Skeletal muscle satellite cell (primary cell): ENCODE data around the gene TRHDE.

Experiments
- H3K27me3 ChIP-seq: 2 replicates; pipeline ENCODE4 v1.7.0; 2013; ENCODE audit warnings: low read length; ENCODE audit not compliant: control insufficient read depth, insufficient read depth
- H3K36me3 ChIP-seq: 2 replicates; pipeline ENCODE4 v1.7.0; 2013; ENCODE audit warnings: mild to moderate bottlenecking, control low read depth, low read length; ENCODE audit not compliant: insufficient read depth
- H3K4me1 ChIP-seq: 2 replicates; pipeline ENCODE4 v1.7.0; 2013; ENCODE audit warnings: low read length; ENCODE audit not compliant: control insufficient read depth, insufficient read depth
- H3K4me2 ChIP-seq: 2 replicates; pipeline ENCODE4 v1.7.0; 2013; ENCODE audit warnings: mild to moderate bottlenecking, low read length
- H3K4me3 ChIP-seq: 2 replicates; pipeline ENCODE4 v1.7.0; 2013; ENCODE audit warnings: low read length
- H3K9ac ChIP-seq: 2 replicates; pipeline ENCODE4 v1.7.0; 2013; ENCODE audit warnings: mild to moderate bottlenecking, low read depth, low read length, moderate library complexity
- H3K9me3 ChIP-seq: replicated peaks from 2 replicates; pipeline ENCODE4 v1.7.0; 2013; ENCODE audit warnings: mild to moderate bottlenecking, control low read depth, low read length

TRHDE gene

DNA sequence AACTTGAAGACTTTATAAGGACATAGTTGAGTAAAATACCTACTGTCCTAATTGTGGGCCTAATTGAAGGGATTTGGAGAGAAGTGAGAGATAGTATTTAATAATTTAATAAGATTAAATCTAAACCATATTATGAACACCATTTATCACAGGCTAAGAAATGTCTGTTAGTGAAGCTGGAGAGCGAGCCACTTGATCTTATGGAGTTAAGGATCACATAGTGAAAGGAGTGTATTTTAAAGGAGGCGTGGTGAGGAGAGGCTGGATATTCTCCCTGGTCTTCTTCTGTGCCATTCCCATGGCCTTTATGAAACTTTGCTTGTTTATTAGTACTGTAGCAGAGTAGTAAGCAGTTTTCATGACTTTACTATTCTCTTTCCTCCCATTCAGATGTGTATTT, 172.4 kb downstream of the TRHDE start:
- Histone ChIP-seq H3K4me3 (no peak overlapping the region), H3K27me3 (no peaks in the 10 kb centered on the region), H3K9ac (no peak overlapping the region), H3K4me1 (no peaks in the 10 kb centered on the region), H3K4me2 (no peak overlapping the region), H3K36me3 (no peaks in the 10 kb centered on the region), H3K9me3 (no peaks in the 10 kb centered on the region)

- H3K9me3 ChIP-seq, result no peaks in the 10 kb centered on the region
- H3K4me2 ChIP-seq, result no peak overlapping the region
- no peak overlapping the region for H3K9ac ChIP-seq
- H3K4me1 ChIP-seq, result no peaks in the 10 kb centered on the region
- no peaks in the 10 kb centered on the region for H3K36me3 ChIP-seq
- no peak overlapping the region for H3K4me3 ChIP-seq
- H3K27me3 ChIP-seq, result no peaks in the 10 kb centered on the region
These were observed 175.9 kb downstream of the TRHDE start for GRCh38 chr12:72448089-72448488.

DNA sequence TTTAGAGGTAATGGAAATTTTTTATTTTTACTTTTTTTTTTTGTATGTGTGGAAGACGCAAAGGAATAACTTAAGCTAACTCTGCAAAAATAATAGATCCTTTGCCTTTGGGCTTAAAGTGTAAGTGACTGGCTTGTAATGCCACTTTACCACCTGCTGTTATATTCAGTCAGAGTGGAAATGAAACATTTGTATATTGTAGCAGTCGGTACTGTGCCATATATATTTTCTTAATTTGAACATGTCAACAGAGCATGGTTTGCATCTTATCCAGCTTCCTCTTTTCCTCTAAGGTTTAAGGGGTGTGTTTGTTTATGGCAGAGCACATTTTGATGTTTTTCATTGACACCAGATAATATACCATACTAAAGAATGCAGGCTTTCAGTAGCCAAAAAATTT, 176.6 kb downstream of the TRHDE start:
- Histone ChIP-seq H3K36me3 (no peaks in the 10 kb centered on the region), H3K27me3 (no peaks in the 10 kb centered on the region), H3K4me2 (no peak overlapping the region), H3K9me3 (no peaks in the 10 kb centered on the region), H3K4me1 (no peaks in the 10 kb centered on the region), H3K4me3 (no peak overlapping the region), H3K9ac (no peak overlapping the region)

DNA sequence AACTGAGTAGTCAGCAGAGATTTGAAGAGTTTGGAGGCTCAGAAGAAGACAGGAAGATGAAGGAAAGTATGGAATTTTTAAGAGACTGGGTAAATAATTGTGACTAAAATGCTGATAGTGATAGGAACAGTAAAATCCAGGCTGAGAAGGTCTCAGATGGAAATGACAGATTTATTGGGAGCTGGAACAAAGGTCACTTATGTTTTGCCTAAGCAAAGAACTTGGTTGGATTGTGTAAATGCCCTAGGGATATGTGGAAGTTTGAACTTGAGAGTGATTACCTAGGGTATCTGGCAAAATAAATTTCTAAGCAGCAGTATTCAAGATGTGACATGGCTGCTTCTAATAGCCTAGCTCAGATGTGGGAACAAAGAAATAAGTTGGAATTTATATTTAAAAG, 180.9 kb downstream of the TRHDE start:
- H3K4me2 ChIP-seq, result no peak overlapping the region
- H3K9ac ChIP-seq, result no peak overlapping the region
- H3K4me3 ChIP-seq, result no peak overlapping the region
- no peaks in the 10 kb centered on the region for H3K36me3 ChIP-seq
- H3K27me3 ChIP-seq, result no peaks in the 10 kb centered on the region
- no peaks in the 10 kb centered on the region for H3K4me1 ChIP-seq
- H3K9me3 ChIP-seq, result no peaks in the 10 kb centered on the region

DNA sequence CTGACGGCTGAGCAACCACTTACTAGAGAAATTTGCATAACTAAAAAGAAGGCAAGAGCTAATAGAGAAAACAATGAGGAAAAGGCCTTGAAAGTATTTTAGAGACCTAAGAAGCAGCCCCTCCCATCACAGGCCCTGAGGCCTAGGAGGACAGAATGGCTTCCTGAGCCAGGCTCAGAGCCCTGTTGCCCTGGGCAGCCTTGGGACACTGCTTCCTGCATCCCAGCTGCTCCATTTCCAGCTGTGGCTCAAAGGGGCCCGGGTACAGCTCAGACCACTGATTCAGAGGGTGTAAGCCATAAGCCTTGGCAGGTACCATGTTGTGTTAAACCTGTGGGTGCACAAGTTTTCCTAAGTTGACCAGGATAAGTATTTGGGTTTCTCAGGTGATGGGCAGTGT, 181.4 kb downstream of the TRHDE start:
- H3K27me3 ChIP-seq, result no peaks in the 10 kb centered on the region
- no peak overlapping the region for H3K9ac ChIP-seq

DNA sequence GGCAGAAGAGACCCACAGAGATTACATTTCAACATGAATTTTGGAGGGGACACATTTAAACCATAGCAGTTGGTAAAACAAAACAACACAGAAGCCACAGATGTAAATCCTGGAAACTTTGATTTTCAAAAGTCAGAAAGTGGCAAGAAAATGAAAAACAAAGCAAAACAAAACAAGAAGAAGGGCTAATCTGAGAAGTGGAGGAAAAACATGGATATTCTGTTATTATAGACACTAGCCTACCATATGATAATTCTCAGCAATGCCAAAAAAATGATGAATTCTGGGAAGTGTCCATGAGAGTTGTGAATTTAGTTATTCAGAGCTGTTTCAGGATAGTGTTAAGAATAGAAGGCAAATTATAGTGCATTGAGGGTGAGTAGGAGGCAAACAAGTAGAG, 192.3 kb downstream of the TRHDE start:
- Histone ChIP-seq H3K27me3 (no peaks in the 10 kb centered on the region), H3K9me3 (no peaks in the 10 kb centered on the region), H3K4me1 (no peaks in the 10 kb centered on the region), H3K4me2 (no peak overlapping the region), H3K9ac (no peak overlapping the region), H3K4me3 (no peak overlapping the region), H3K36me3 (no peaks in the 10 kb centered on the region)

More for the DNA sequence above, 181.4 kb downstream of the TRHDE start:
- H3K36me3 ChIP-seq, result no peaks in the 10 kb centered on the region
- no peaks in the 10 kb centered on the region for H3K9me3 ChIP-seq
- H3K4me2 ChIP-seq, result no peak overlapping the region
- H3K4me3 ChIP-seq, result no peak overlapping the region
- no peaks in the 10 kb centered on the region for H3K4me1 ChIP-seq

- Histone ChIP-seq H3K27me3 (no peaks in the 10 kb centered on the region), H3K9me3 (no peaks in the 10 kb centered on the region), H3K9ac (no peak overlapping the region), H3K4me3 (no peak overlapping the region), H3K36me3 (no peaks in the 10 kb centered on the region), H3K4me1 (no peaks in the 10 kb centered on the region), H3K4me2 (no peak overlapping the region)
These were observed 193.0 kb downstream of the TRHDE start for GRCh38 chr12:72465155-72465554.

- Histone ChIP-seq H3K27me3 (no peaks in the 10 kb centered on the region), H3K9me3 (no peaks in the 10 kb centered on the region), H3K4me2 (no peak overlapping the region)
These were observed 193.9 kb downstream of the TRHDE start for GRCh38 chr12:72465940-72466630.

DNA sequence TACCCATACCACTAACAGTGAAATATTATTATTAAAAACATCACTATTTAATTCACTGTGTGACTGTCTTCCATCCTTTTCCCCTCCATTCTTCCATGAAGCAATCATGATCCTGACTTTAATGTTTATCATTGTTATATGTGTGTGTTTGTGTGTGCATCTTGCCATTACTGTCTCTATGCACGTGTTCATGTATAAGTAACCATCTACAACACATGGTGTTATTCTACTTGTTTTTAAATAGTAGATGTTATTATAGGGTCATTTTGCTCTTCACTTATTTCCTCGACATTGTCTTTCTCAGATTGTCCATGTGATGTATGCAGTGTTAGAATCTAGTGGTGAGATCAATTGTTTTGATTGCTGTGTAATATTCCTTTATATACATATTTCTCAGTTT, 195.8 kb downstream of the TRHDE start:
- Histone ChIP-seq H3K4me1 (no peaks in the 10 kb centered on the region), H3K36me3 (no peaks in the 10 kb centered on the region), H3K9ac (no peak overlapping the region), H3K4me2 (no peak overlapping the region), H3K27me3 (no peaks in the 10 kb centered on the region), H3K4me3 (no peak overlapping the region), H3K9me3 (no peaks in the 10 kb centered on the region)

More at GRCh38 chr12:72465940-72466630, 193.9 kb downstream of the TRHDE start:
- Histone ChIP-seq H3K4me3 (no peak overlapping the region), H3K9ac (no peak overlapping the region), H3K36me3 (no peaks in the 10 kb centered on the region), H3K4me1 (no peaks in the 10 kb centered on the region)

- H3K36me3 ChIP-seq, result no peaks in the 10 kb centered on the region
- no peaks in the 10 kb centered on the region for H3K9me3 ChIP-seq
- H3K4me2 ChIP-seq, result no peak overlapping the region
- no peaks in the 10 kb centered on the region for H3K4me1 ChIP-seq
- no peak overlapping the region for H3K4me3 ChIP-seq
- no peaks in the 10 kb centered on the region for H3K27me3 ChIP-seq
- H3K9ac ChIP-seq, result no peak overlapping the region
These were observed 196.3 kb downstream of the TRHDE start for GRCh38 chr12:72468505-72468904.

GRCh38 chr12:72471806-72472205, 199.6 kb downstream of the TRHDE start:
- Histone ChIP-seq H3K4me3 (no peak overlapping the region), H3K36me3 (no peaks in the 10 kb centered on the region), H3K27me3 (no peaks in the 10 kb centered on the region), H3K9ac (no peak overlapping the region), H3K4me1 (no peaks in the 10 kb centered on the region), H3K4me2 (no peak overlapping the region), H3K9me3 (no peaks in the 10 kb centered on the region)

- no peaks in the 10 kb centered on the region for H3K27me3 ChIP-seq
- H3K36me3 ChIP-seq, result no peaks in the 10 kb centered on the region
- H3K4me3 ChIP-seq, result no peak overlapping the region
- H3K9ac ChIP-seq, result no peak overlapping the region
- no peaks in the 10 kb centered on the region for H3K9me3 ChIP-seq
- H3K4me1 ChIP-seq, result no peaks in the 10 kb centered on the region
- no peak overlapping the region for H3K4me2 ChIP-seq
These were observed 200.2 kb downstream of the TRHDE start for GRCh38 chr12:72472350-72472749.
